Neural cell (in vitro differentiated cells): ENCODE data around the gene GTF2IRD1. TPM values are rescaled to one million over a fixed set of nuclear protein-coding genes. Genes with fewer than 3 reads are reported as not detected.

Source experiments
- H2AFZ ChIP-seq: fragments of 200-600, 300-800 bp; sonication (generic), shearing (Covaris generic); 2 replicates; pipeline ENCODE4 v1.6.0; 2014; ENCODE audit warnings: low read depth, mild to moderate bottlenecking, antibody characterized with exemption, low read length, moderate library complexity
- H3F3A ChIP-seq: fragments of 200-600 bp; shearing (Covaris generic); 2 replicates; pipeline ENCODE4 v1.6.1; 2016; ENCODE audit warnings: mild to moderate bottlenecking, moderate library complexity, mixed read lengths, antibody characterized with exemption, low read length; ENCODE audit not compliant: insufficient read depth, poor library complexity, severe bottlenecking
- H3K27ac ChIP-seq: fragments of 200-600, 300-800 bp; sonication (generic), shearing (Covaris generic); 2 replicates; pipeline ENCODE4 v1.5.1; 2014; ENCODE audit warnings: mild to moderate bottlenecking, low read length, moderate library complexity
- H3K27me3 ChIP-seq: fragments of 300-800, 200-600 bp; sonication (generic), shearing (Covaris generic); 2 replicates; pipeline ENCODE4 v1.6.0; 2014; ENCODE audit warnings: mild to moderate bottlenecking, low read depth, low read length, moderate library complexity; ENCODE audit not compliant: insufficient read depth
- H3K36me3 ChIP-seq: fragments of 300-800, 200-600 bp; sonication (generic), shearing (Covaris generic); 2 replicates; pipeline ENCODE4 v1.5.1; 2014; ENCODE audit warnings: mild to moderate bottlenecking, antibody characterized with exemption, low read length, moderate library complexity; ENCODE audit not compliant: insufficient read depth
- H3K4me2 ChIP-seq: fragments of 300-800, 200-600 bp; sonication (generic), shearing (Covaris generic); 2 replicates; pipeline ENCODE4 v1.6.0; 2014; ENCODE audit warnings: mild to moderate bottlenecking, low read length
- H3K4me3 ChIP-seq: fragments of 300-800, 200-600 bp; sonication (generic), shearing (Covaris generic); 2 replicates; pipeline ENCODE4 v1.5.1; 2014; ENCODE audit warnings: mild to moderate bottlenecking, low read length, moderate library complexity
- H3K79me2 ChIP-seq: fragments of 200-600 bp; shearing (Covaris generic); replicated peaks from 2 replicates; pipeline ENCODE4 v1.6.0; 2014; ENCODE audit warnings: mild to moderate bottlenecking, low read length, moderate library complexity; ENCODE audit not compliant: insufficient read depth
- H3K9ac ChIP-seq: fragments of 300-800, 200-600 bp; sonication (generic), shearing (Covaris generic); 2 replicates; pipeline ENCODE4 v1.6.1; 2016; ENCODE audit warnings: mild to moderate bottlenecking, low read length, mixed read lengths
- H3K9me2 ChIP-seq: fragments of 200-600 bp; shearing (Covaris generic); 2 replicates; pipeline ENCODE4 v1.6.1; 2016; ENCODE audit warnings: mild to moderate bottlenecking, low read length, mixed read lengths; ENCODE audit not compliant: insufficient read depth
- H3K9me3 ChIP-seq: fragments of 200-600, 300-800 bp; sonication (generic), shearing (Covaris generic); 2 replicates; pipeline ENCODE4 v1.6.1; 2016; ENCODE audit warnings: mild to moderate bottlenecking, mixed run types, low read length, moderate library complexity, mixed read lengths
- H4K20me1 ChIP-seq: fragments of 200-600 bp; shearing (Covaris generic); 2 replicates; pipeline ENCODE4 v1.6.1; 2016; ENCODE audit warnings: mild to moderate bottlenecking, mixed run types; ENCODE audit not compliant: insufficient read depth
- EP300 ChIP-seq: fragments of 450-650 bp; conservative IDR thresholded peaks from 2 replicates; pipeline ENCODE4 v1.6.1; 2014; ENCODE audit warnings: antibody characterized with exemption, mild to moderate bottlenecking, moderate library complexity; ENCODE audit not compliant: poor library complexity, severe bottlenecking
- EZH2 ChIP-seq: fragments of 200-600, 300-800 bp; shearing (Covaris generic), sonication (generic); IDR thresholded peaks from 2 replicates; pipeline ENCODE4 v1.6.1; 2014; ENCODE audit warnings: antibody characterized with exemption, low read length, borderline replicate concordance, mild to moderate bottlenecking; ENCODE audit not compliant: insufficient read depth, poor library complexity, severe bottlenecking
- MXI1 ChIP-seq: fragments of 450-650 bp; conservative IDR thresholded peaks from 2 replicates; pipeline ENCODE4 v1.6.1; 2014; ENCODE audit warnings: antibody characterized with exemption, mild to moderate bottlenecking; ENCODE audit not compliant: poor library complexity, severe bottlenecking
- POLR2AphosphoS5 ChIP-seq: IDR thresholded peaks from 2 replicates; pipeline ENCODE4 v1.6.1; 2012
- RAD21 ChIP-seq: fragments of 450-650 bp; conservative IDR thresholded peaks from 2 replicates; pipeline ENCODE4 v1.6.1; 2014; ENCODE audit warnings: antibody characterized with exemption, mild to moderate bottlenecking, moderate library complexity
- SMC3 ChIP-seq: fragments of 450-650 bp; conservative IDR thresholded peaks from 2 replicates; pipeline ENCODE4 v1.6.1; 2014; ENCODE audit warnings: antibody characterized with exemption, mild to moderate bottlenecking, moderate library complexity; ENCODE audit not compliant: poor library complexity
- TAF1 ChIP-seq: IDR thresholded peaks from 2 replicates; pipeline ENCODE4 v1.6.1; 2012; ENCODE audit warnings: low read depth
- polyA plus RNA-seq: library from polyadenylated mRNA; depleted of rRNA; stranded (reverse); fragments of >200 nt; gene quantifications from 2 replicates; pipeline ENCODE4 v1.2.3, GENCODE V29; 2014
- TF ChIP-seq, protein P1 (sequence below): IDR thresholded peaks from 2 replicates; pipeline ENCODE4 v1.6.1; 2012; ENCODE audit warnings: borderline replicate concordance
- TF ChIP-seq, protein P2 (sequence below): fragments of 450-650 bp; IDR thresholded peaks from 2 replicates; pipeline ENCODE4 v1.5.1; 2014; ENCODE audit warnings: antibody characterized with exemption, mild to moderate bottlenecking, moderate library complexity; ENCODE audit not compliant: poor library complexity, severe bottlenecking

GTF2IRD1 gene
- polyA plus RNA-seq, 1 donor from 2014 or later = 31.9 TPM

DNA sequence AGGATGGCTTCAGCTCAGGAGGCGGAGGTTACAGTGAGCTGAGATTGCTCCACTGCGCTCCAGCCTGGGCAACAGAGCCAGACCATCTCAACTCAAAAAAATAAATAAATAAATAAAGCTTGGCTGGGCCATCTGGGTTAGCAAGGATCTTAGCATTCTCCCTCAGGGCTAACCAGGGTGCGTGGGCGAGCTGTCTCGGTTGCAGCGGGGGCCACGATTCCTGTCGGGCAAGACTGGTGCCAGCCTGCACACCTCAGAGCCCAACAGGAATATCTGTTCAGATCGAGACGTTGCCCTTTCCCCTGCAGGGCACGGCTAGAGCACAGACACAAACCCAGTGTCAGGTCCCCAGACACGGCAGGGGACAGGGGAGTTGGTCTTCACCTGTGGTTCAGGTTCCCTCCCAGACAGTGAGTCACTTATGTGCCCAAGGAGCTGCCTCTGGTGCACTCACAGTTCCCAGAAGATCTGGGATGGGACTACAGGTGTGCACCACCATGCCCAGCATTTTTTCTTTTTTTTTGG lies 128.3 kb downstream of the GTF2IRD1 start:
- Histone ChIP-seq H3K4me3 (no peak overlapping the region), H3K36me3 (no peaks in the 10 kb centered on the region), H3F3A (no peaks in the 10 kb centered on the region), H3K27me3 (no peaks in the 10 kb centered on the region), H3K9me3 (no peaks in the 10 kb centered on the region), H3K27ac (no peak overlapping the region), H3K9ac (no peak overlapping the region), H2AFZ (no peak overlapping the region), H3K79me2 (no peaks in the 10 kb centered on the region), H4K20me1 (no peaks in the 10 kb centered on the region), H3K4me2 (no peak overlapping the region), H3K9me2 (no peaks in the 10 kb centered on the region)
- TF ChIP-seq POLR2AphosphoS5 (no peak), MXI1 (no peak), EP300 (no peak), TAF1 (no peak), SMC3 (no peak)
- TF ChIP-seq, protein P1, sequence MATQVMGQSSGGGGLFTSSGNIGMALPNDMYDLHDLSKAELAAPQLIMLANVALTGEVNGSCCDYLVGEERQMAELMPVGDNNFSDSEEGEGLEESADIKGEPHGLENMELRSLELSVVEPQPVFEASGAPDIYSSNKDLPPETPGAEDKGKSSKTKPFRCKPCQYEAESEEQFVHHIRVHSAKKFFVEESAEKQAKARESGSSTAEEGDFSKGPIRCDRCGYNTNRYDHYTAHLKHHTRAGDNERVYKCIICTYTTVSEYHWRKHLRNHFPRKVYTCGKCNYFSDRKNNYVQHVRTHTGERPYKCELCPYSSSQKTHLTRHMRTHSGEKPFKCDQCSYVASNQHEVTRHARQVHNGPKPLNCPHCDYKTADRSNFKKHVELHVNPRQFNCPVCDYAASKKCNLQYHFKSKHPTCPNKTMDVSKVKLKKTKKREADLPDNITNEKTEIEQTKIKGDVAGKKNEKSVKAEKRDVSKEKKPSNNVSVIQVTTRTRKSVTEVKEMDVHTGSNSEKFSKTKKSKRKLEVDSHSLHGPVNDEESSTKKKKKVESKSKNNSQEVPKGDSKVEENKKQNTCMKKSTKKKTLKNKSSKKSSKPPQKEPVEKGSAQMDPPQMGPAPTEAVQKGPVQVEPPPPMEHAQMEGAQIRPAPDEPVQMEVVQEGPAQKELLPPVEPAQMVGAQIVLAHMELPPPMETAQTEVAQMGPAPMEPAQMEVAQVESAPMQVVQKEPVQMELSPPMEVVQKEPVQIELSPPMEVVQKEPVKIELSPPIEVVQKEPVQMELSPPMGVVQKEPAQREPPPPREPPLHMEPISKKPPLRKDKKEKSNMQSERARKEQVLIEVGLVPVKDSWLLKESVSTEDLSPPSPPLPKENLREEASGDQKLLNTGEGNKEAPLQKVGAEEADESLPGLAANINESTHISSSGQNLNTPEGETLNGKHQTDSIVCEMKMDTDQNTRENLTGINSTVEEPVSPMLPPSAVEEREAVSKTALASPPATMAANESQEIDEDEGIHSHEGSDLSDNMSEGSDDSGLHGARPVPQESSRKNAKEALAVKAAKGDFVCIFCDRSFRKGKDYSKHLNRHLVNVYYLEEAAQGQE = no peak
- TF ChIP-seq, protein P2, sequence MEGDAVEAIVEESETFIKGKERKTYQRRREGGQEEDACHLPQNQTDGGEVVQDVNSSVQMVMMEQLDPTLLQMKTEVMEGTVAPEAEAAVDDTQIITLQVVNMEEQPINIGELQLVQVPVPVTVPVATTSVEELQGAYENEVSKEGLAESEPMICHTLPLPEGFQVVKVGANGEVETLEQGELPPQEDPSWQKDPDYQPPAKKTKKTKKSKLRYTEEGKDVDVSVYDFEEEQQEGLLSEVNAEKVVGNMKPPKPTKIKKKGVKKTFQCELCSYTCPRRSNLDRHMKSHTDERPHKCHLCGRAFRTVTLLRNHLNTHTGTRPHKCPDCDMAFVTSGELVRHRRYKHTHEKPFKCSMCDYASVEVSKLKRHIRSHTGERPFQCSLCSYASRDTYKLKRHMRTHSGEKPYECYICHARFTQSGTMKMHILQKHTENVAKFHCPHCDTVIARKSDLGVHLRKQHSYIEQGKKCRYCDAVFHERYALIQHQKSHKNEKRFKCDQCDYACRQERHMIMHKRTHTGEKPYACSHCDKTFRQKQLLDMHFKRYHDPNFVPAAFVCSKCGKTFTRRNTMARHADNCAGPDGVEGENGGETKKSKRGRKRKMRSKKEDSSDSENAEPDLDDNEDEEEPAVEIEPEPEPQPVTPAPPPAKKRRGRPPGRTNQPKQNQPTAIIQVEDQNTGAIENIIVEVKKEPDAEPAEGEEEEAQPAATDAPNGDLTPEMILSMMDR = no peak

DNA sequence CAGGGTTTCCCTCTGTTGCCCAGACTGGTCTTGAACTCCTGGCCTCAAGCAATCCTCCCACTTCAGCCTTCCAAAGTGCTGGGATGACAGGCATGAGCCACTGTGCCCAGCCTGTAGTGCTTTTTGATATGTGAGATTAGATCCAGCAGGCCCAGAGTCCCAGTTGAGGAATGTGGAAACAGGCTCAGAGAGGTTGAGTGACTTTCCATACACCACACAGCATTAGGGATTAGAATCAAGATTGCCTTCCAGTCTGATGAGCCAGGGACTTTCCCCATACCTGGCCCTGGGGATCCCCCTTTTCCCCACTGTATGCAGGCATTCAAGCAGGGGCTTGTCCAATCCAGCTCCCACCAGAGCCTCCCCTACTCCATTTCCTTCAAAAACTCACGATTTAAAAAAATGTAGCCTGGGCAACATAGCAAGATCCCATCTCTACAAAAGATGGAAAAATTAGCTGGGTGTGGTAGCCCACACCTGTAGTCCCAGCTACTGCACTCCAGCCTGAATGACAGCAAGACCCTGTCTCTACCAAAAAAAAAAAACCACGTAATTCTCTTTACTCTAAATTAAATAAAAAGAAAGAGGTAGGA lies 128.8 kb downstream of the GTF2IRD1 start:
- no peak overlapping the region for H3K27ac ChIP-seq
- H3K79me2 ChIP-seq = no peaks in the 10 kb centered on the region
- no peaks in the 10 kb centered on the region for H3F3A ChIP-seq
- no peaks in the 10 kb centered on the region for H3K36me3 ChIP-seq
- no peaks in the 10 kb centered on the region for H3K27me3 ChIP-seq
- TF ChIP-seq SMC3 = no peak
- no peak for TF ChIP-seq MXI1
- TF ChIP-seq POLR2AphosphoS5 = no peak
- TF ChIP-seq TAF1 = no peak
- TF ChIP-seq, protein P2 = no peak
- TF ChIP-seq EP300 = no peak
- no peak for TF ChIP-seq EZH2
- no peak for TF ChIP-seq RAD21
- TF ChIP-seq, protein P1 = no peak
- H3K9ac ChIP-seq = no peak overlapping the region
- no peak overlapping the region for H3K4me3 ChIP-seq
- no peaks in the 10 kb centered on the region for H3K9me3 ChIP-seq
- no peak overlapping the region for H2AFZ ChIP-seq
- H4K20me1 ChIP-seq = no peaks in the 10 kb centered on the region
- H3K9me2 ChIP-seq = no peaks in the 10 kb centered on the region
- H3K4me2 ChIP-seq = no peak overlapping the region
